ENCODE measurements around the gene UBE2E2.

The UBE2E2 gene

DNA sequence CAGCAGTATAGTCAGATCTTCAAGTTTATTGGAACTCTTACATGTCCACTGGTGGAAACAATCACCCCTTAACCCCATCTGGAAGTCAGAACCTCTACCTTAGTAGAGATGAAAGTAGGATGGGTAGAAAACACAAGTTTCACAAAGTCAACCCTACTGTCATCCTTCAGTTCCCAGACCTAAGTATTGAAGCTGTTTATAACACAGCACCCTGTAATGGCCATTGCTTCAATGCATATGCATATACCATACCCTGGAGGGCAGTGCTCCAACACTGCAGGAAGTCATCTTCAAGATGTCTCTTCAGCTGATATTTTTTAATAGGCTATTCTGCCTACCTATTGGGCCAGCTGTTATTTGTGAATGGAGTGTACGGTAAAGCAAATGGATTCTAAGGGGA lies 241.3 kb downstream of the UBE2E2 start:
- DNase-seq: no peak

DNA sequence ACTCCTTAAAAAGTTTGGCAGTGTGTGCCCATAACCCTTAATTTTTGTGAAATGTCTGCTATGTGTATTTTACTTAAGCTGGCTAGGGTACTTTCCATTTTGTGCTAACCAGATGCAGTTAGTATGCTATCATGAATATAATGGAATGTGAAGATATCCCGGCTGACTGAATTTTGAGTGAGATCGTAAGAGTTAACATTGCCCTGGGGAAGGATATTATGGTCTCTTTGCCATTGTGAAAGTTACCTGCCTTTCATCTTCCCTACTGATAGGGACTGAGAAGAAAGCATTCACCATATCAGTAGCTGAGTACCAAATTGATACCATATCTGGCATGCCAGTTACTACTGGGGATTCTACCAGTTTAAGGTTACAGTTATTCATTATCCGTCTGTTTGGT lies 243.2 kb downstream of the UBE2E2 start:
- DNase-seq: no peak

DNA sequence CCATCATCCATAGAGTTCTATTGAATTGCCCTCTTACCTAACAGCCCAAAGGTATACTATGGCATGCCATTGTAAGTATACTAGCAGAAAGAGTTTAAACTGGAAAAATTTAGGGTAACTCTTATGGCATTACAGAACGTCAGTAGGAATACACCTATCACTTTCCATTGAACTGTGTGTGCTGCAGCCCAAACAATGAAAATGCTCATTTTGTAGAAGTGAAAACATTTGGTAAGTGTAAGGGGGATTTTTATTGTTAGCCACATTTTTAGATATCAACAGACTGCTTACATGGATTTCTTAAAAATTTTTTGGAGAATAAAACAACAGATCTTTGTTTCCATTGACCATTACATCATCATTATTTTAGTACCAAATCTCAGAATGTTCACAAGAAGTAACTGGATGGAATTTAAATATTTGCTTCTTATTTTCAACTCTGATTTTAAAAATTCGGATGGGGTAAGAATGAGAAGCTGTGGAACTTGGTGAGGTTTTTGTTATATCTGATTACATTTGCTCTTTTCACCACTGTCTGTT lies 245.9 kb downstream of the UBE2E2 start:
- DNase-seq: no peak

- DNase-seq: no peak
Observed at GRCh38 chr3:23450051-23450450, 246.9 kb downstream of the UBE2E2 start.

DNA sequence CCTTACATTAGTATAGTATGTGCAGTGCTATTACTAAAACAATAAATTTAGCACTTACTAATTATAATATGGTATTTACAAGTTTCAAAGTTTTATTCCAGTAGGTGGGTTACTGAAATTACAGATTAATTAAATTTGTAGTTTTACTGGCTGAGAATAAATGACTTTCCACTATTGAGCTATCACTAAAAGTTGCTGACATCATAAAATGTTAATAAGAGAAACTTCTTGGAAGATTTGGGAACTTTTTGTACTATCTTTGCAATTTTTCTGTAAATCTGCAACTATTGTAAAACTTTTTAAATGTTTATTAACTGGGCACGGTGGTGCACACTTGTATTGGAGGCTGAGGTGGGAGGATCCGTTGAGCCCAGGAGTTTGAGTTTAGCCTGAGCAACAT lies 247.7 kb downstream of the UBE2E2 start:
- no peak for DNase-seq

DNA sequence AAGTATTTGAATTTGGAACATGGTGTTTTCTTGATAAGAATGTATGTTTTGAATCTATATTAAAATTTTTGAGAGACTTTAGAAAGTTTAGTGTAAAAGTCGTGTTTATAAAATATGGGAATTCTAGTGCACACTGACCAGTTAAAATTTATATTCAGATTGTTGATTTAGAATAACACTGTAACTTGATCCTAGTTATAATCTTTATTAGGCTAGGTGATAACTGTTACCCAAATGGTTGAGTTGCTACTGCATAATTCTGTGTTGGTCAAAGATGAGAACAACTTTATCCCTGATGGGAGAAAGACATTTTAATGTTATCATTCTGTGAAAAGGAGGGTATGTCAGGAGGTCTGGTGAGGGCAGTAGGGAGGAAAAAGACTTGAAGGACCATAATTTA lies 249.3 kb downstream of the UBE2E2 start:
- no peak for DNase-seq

- no peak for DNase-seq
Observed at GRCh38 chr3:23455084-23455483, 252.0 kb downstream of the UBE2E2 start.

GRCh38 chr3:23455775-23456174 lies 252.6 kb downstream of the UBE2E2 start:
- DNase-seq: no peak

DNA sequence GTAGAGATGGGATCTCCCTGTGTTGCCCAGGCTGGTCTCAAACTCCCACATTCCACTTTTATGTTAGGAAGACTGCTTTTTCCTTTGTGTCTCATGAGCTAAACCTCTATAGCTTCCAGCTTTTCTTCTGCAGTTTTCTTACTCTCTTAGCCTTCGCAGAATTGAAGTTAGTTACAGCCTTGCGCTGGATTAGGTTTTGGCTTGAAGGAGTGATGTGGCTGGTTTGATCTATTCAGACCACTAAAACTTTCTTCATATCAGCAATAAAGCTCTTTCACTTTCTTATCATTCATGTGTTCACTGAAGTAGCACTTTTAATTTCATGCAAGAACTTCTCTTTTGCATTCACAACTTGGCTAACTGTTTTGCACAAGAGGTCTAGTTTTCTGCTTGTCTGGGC lies 254.6 kb downstream of the UBE2E2 start:
- DNase-seq: no peak

- no peak for DNase-seq
Observed at GRCh38 chr3:23459465-23459864, 256.3 kb downstream of the UBE2E2 start.

DNA sequence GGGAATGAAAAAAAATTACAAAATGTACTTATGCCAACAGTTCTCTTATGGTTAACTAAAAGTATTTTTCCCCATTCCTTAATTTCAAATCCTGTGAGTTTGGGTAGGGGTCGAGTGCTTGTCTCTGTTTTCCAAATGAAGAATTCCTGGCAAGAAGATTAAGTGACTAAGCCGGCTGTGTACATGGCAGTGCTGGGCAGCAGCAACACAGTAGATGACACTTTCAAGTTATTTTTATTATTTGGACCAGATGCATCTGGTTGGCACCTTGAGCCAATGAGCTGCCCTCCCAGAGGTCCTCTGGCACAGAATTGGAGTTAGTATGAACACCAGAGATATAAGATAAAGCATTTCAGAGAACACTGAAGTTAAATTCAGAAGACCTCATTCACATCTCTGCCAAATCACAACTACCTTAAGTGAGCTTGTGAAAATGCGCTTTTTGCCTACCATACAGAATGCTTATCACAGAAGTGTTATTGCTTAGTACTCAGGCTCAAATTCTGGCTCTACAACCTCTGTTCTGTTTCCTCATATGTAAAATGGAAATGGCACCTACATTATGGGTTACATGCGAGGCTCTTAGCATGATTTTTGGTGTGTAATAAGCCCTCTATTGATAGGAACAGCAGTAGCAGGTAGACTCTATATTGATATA lies 256.9 kb downstream of the UBE2E2 start:
- DNase-seq: no peak

DNA sequence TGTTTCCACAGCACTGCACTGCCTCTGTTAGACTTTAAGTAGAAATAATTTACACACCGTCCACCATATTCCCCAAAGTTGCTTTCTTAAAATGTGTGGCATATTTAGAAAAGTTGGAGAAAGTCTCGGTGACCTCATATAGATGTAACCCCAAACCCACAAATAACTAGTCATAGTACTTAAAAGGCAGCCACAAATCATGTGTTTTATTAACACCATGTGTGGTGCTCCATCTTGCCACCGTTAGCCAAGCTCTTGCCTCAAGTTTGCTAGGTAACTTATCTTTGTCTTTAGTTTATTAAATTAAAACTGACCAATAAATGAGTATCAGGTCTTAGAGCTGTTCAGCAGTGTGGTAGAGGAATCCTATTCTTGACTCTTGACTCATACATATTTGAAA lies 257.9 kb downstream of the UBE2E2 start:
- no peak for DNase-seq

- no peak for DNase-seq
Observed at GRCh38 chr3:23463791-23464190, 260.7 kb downstream of the UBE2E2 start.

DNA sequence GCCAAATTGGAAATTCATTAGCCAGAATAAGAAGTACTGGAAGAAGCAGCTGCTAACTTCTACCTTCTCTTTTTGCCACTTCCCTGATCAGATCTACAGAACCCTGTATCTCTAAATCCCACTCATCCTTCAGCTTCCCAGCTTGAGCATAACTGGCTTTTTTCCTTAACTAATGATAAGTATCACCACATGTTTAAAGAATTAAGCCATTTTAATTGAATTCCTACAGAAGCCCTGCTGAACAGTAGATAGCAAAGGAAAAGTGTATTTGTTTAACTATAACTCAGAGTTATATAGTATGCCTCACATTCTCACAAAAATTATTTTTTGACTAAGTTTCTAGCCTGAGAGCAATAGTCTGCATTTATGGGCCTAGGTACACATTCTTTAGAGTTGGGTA lies 262.4 kb downstream of the UBE2E2 start:
- DNase-seq: no peak

- no peak for DNase-seq
Observed at GRCh38 chr3:23468203-23468602, 265.1 kb downstream of the UBE2E2 start.

DNA sequence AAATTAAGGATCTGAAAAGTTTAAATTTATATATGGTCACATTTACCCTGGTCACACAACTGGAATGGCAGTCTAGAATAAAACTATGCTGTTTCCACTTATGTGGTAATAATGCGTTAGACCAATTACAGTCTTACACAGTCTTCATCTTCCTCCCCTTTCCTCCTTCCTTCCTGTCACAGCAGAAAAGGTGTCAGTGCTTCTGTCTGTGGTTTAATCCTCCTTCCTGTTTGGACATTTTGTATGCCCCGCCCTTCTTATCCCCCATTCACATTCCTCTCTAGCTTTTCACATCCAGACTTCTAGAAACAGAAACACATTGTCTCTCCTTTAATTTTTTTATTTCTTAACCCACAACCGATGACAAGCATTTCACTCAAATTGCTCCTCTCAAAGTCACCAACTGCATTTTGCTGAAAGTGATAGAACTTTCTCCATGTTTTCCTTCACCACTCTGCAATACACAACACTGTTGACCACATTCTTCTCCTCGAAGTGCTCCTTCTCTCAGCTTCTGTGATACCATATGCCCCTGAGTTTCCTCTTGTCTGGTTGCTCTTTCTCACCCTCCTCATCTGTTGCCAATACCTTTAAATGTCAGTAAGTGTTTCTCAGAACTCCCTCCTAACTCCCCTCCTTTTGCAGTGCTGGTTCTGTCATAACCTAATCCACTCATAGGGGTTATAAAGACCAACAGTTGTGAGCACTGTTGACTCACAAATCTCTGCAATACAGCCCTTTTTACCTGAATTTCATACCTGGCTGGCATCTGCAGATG lies 271.6 kb downstream of the UBE2E2 start:
- DNase-seq: no peak

- DNase-seq: no peak
Observed at GRCh38 chr3:23475446-23475845, 272.3 kb downstream of the UBE2E2 start.

DNA sequence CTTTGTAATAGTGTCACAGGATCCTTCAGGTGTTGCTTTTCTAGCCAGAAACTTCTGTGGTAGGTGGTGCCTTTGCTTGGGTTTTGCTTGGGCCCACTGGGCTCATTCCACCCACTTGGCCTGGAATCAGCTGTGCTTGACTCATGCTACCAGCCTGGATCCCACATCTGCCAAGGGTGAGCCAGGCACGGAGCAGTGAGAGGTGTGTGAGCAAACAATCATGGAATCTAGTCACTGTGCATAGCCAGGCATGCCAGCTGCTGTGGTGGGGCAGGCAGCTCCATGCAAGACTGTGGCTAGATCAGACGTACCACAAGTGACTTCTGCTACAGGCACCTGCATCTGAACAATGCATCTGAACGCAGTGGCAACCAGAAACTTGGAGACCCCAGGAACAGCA lies 275.9 kb downstream of the UBE2E2 start:
- DNase-seq: no peak

DNA sequence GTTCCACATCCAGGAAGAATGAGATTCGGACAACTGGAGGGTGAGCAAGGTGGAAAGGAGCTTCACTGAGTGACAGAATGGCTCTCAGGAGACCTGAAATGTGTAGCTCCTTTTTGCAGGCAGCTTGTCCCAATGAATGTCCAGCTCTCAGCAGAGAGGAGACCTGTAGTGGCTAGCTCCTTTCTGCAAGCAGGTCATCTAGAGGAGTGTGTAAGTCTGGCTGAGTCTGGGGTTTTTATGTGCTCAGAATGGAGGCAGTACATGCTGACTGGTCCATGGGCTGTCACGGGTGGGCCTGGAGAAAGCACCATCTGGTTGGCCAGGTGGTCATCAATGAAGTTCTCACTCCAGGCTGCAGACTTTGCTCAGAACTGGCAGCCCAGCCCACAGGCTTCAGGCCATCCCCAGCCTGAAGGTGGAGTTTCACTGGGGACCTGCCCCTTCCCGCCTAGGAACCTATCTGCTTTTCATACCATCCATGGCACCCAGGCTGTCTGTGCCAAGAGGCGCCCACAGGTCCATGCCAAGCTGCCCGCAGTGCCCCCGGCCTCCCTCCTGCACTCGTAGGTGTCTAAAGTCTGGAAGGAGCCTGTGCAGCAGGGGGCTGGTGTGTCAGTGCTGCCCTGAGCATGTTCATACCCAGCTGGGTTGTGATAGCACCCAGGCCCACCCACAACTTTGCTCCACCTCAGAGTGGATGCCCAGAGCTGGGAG lies 276.6 kb downstream of the UBE2E2 start:
- no peak for DNase-seq

DNA sequence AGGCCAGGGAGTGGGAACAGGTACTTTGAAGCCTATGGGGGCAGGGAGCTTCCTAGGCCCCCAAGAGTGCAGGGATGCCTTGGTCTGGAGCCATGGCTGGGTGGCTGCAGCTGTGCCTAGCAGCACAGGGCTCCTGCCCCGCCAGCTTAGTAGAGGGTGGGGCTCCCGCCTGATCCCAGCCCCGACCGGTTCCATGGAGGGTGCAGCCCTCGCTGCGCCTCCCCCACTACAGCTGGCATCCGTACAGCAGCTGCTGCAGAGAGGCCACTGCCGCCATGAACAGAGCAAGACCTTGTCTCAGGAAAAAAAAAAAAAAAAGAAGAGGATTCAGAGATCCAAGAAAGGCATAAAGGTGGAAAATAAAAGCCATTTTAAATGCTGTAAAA lies 277.2 kb downstream of the UBE2E2 start:
- peak; percentile 81 to 86 for DNase-seq

- peak in 1 of 2 donors; percentile 14 for DNase-seq
Observed at GRCh38 chr3:23481011-23481615, 278.0 kb downstream of the UBE2E2 start.

DNA sequence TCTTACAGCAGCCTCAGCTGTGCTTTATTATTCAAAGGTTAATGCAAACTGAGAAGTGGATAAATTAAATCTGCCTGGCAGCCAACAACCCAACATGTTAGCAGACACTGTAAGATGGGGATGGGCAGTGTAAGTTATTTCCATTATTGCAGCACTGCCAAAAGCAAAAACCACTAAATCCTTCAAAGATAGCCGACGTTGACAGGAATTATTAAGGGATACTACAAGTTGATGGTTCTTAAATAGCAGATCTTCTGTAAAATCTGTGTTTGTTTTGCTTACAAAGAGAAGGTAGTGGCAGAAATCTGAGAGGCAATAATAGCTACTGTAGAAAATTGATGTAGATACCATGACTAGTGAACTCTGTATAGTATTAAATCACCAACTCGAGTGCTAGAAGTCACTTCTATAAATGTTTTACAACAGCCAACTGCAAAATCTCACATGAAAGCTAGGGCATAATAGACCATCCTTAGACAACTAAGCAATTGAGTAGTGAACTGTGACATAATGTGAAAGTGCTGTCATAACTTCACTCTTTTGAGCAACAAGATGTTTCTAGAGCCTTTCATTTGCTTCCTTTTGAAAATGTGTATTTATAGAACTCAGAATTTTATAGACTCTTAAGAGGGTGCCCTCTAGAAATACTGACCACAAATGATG lies 278.6 kb downstream of the UBE2E2 start:
- DNase-seq: no peak

GRCh38 chr3:23484386-23484785 lies 281.3 kb downstream of the UBE2E2 start:
- no peak for DNase-seq

All from hippocampal formation (tissue), 2 donors.